Measurements from ENCODE around the gene TOMT. TPM values are rescaled to one million over a fixed set of nuclear protein-coding genes. Genes with fewer than 3 reads are reported as not detected.

TOMT gene
- total RNA-seq, 2 experiments from 2014 or later, result not detected

GRCh38 chr11:72111300-72112142, 5.8 kb downstream of the TOMT start:
- peaks cover 18% of the 10 kb centered on the region for H3K4me1 Mint-ChIP-seq
- peak overlapping the region; percentile 94 for H3K4me3 Mint-ChIP-seq
- no peaks in the 10 kb centered on the region for H3K9me3 Mint-ChIP-seq
- peaks cover 8% of the 10 kb centered on the region for H3K36me3 Mint-ChIP-seq
- peak overlapping the region; percentile 99 for H3K27ac Mint-ChIP-seq
- H3K27me3 Mint-ChIP-seq, result no peaks in the 10 kb centered on the region
- no peak for DNase-seq

- DNase-seq, result peak; percentile 95
- peak within 1 kb of the TSS; percentile 94 for H3K4me3 Mint-ChIP-seq
- H3K36me3 Mint-ChIP-seq, result peaks cover 8% of the 10 kb centered on the region
- H3K4me1 Mint-ChIP-seq, result peaks cover 18% of the 10 kb centered on the region
- H3K27ac Mint-ChIP-seq, result peak within 1 kb of the TSS; percentile 99
- no peaks in the 10 kb centered on the region for H3K27me3 Mint-ChIP-seq
- no peaks in the 10 kb centered on the region for H3K9me3 Mint-ChIP-seq
Observed at GRCh38 chr11:72112143-72112977, 6.6 kb downstream of the TOMT start, which contains the start of gene ANAPC15. Gene ANAPC15 (minus strand): TSS chr11:72112695. CDS start chr11:72111276, 1,419 bp downstream.

- no peaks in the 10 kb centered on the region for H3K9me3 Mint-ChIP-seq
- peaks cover 18% of the 10 kb centered on the region for H3K4me1 Mint-ChIP-seq
- H3K36me3 Mint-ChIP-seq, result peaks cover 6% of the 10 kb centered on the region
- no peaks in the 10 kb centered on the region for H3K27me3 Mint-ChIP-seq
- no peak for DNase-seq
- H3K4me3 Mint-ChIP-seq, result peak overlapping the region; percentile 94
- peak overlapping the region; percentile 99 for H3K27ac Mint-ChIP-seq
Observed at GRCh38 chr11:72112978-72113808, 7.5 kb downstream of the TOMT start.

- no peak overlapping the region for H3K27ac Mint-ChIP-seq
- H3K4me3 Mint-ChIP-seq, result no peak overlapping the region
- H3K27me3 Mint-ChIP-seq, result peaks cover 6% of the 10 kb centered on the region
Observed at GRCh38 chr11:72114570-72114969, 8.8 kb downstream of the TOMT start.

GRCh38 chr11:72116019-72116755, 10.5 kb downstream of the TOMT start:
- Mint-ChIP-seq H3K9me3 (no peaks in the 10 kb centered on the region), H3K4me1 (peaks cover 14% of the 10 kb centered on the region), H3K27ac (no peak overlapping the region), H3K4me3 (no peak overlapping the region), H3K36me3 (no peaks in the 10 kb centered on the region), H3K27me3 (peaks cover 12% of the 10 kb centered on the region)
- no peak for DNase-seq

More at GRCh38 chr11:72114570-72114969, 8.8 kb downstream of the TOMT start:
- Mint-ChIP-seq H3K36me3 (peaks cover 6% of the 10 kb centered on the region), H3K4me1 (peaks cover 18% of the 10 kb centered on the region), H3K9me3 (no peaks in the 10 kb centered on the region)
- no peak for DNase-seq

- no peaks in the 10 kb centered on the region for H3K9me3 Mint-ChIP-seq
- no peaks in the 10 kb centered on the region for H3K4me1 Mint-ChIP-seq
- no peaks in the 10 kb centered on the region for H3K36me3 Mint-ChIP-seq
- no peak for DNase-seq
- no peak overlapping the region for H3K27ac Mint-ChIP-seq
- peaks cover 12% of the 10 kb centered on the region for H3K27me3 Mint-ChIP-seq
- no peak overlapping the region for H3K4me3 Mint-ChIP-seq
Observed at GRCh38 chr11:72119198-72119597, 13.5 kb downstream of the TOMT start.

- H3K27ac Mint-ChIP-seq, result no peak overlapping the region
- peaks cover 12% of the 10 kb centered on the region for H3K27me3 Mint-ChIP-seq
- peaks cover 2% of the 10 kb centered on the region for H3K36me3 Mint-ChIP-seq
- H3K9me3 Mint-ChIP-seq, result no peaks in the 10 kb centered on the region
- DNase-seq, result no peak
- no peak overlapping the region for H3K4me3 Mint-ChIP-seq
- no peaks in the 10 kb centered on the region for H3K4me1 Mint-ChIP-seq
Observed at GRCh38 chr11:72120930-72121329, 15.2 kb downstream of the TOMT start.

- H3K27ac Mint-ChIP-seq, result no peak overlapping the region
- no peak for DNase-seq
- H3K36me3 Mint-ChIP-seq, result peaks cover 2% of the 10 kb centered on the region
- no peak overlapping the region for H3K4me3 Mint-ChIP-seq
- peaks cover 12% of the 10 kb centered on the region for H3K27me3 Mint-ChIP-seq
- H3K9me3 Mint-ChIP-seq, result no peaks in the 10 kb centered on the region
- no peaks in the 10 kb centered on the region for H3K4me1 Mint-ChIP-seq
Observed at GRCh38 chr11:72122607-72123006, 16.9 kb downstream of the TOMT start.

GRCh38 chr11:72123117-72123653, 17.5 kb downstream of the TOMT start:
- no peak for DNase-seq
- H3K27me3 Mint-ChIP-seq, result peaks cover 12% of the 10 kb centered on the region
- no peak overlapping the region for H3K4me3 Mint-ChIP-seq
- H3K4me1 Mint-ChIP-seq, result no peaks in the 10 kb centered on the region
- no peak overlapping the region for H3K27ac Mint-ChIP-seq
- H3K9me3 Mint-ChIP-seq, result peaks cover 3% of the 10 kb centered on the region
- peaks cover 2% of the 10 kb centered on the region for H3K36me3 Mint-ChIP-seq

GRCh38 chr11:72124046-72124445, 18.3 kb downstream of the TOMT start:
- DNase-seq, result no peak
- Mint-ChIP-seq H3K27me3 (peaks cover 7% of the 10 kb centered on the region), H3K36me3 (peaks cover 4% of the 10 kb centered on the region)

GRCh38 chr11:72125956-72126355, 20.2 kb downstream of the TOMT start:
- H3K27ac Mint-ChIP-seq, result no peak overlapping the region
- H3K27me3 Mint-ChIP-seq, result peaks cover 2% of the 10 kb centered on the region
- H3K36me3 Mint-ChIP-seq, result peaks cover 4% of the 10 kb centered on the region
- peaks cover 11% of the 10 kb centered on the region for H3K9me3 Mint-ChIP-seq
- DNase-seq, result no peak
- no peak overlapping the region for H3K4me3 Mint-ChIP-seq
- no peaks in the 10 kb centered on the region for H3K4me1 Mint-ChIP-seq

More at GRCh38 chr11:72124046-72124445, 18.3 kb downstream of the TOMT start:
- Mint-ChIP-seq H3K9me3 (peaks cover 9% of the 10 kb centered on the region), H3K27ac (no peak overlapping the region), H3K4me3 (no peak overlapping the region), H3K4me1 (no peaks in the 10 kb centered on the region)

GRCh38 chr11:72127923-72128322, 22.2 kb downstream of the TOMT start:
- no peak overlapping the region for H3K27ac Mint-ChIP-seq
- H3K9me3 Mint-ChIP-seq, result peaks cover 11% of the 10 kb centered on the region
- DNase-seq, result no peak
- H3K36me3 Mint-ChIP-seq, result peaks cover 4% of the 10 kb centered on the region
- no peaks in the 10 kb centered on the region for H3K4me1 Mint-ChIP-seq
- H3K4me3 Mint-ChIP-seq, result no peak overlapping the region
- peaks cover 7% of the 10 kb centered on the region for H3K27me3 Mint-ChIP-seq

GRCh38 chr11:72129381-72129780, 23.7 kb downstream of the TOMT start:
- H3K36me3 Mint-ChIP-seq, result peaks cover 4% of the 10 kb centered on the region
- peaks cover 12% of the 10 kb centered on the region for H3K27me3 Mint-ChIP-seq
- no peak overlapping the region for H3K27ac Mint-ChIP-seq

GRCh38 chr11:72132646-72133045, 26.9 kb downstream of the TOMT start:
- Mint-ChIP-seq H3K4me1 (no peaks in the 10 kb centered on the region), H3K4me3 (no peak overlapping the region), H3K27ac (no peak overlapping the region), H3K36me3 (peaks cover 3% of the 10 kb centered on the region), H3K9me3 (peaks cover 11% of the 10 kb centered on the region), H3K27me3 (peaks cover 12% of the 10 kb centered on the region)
- DNase-seq, result no peak

More at GRCh38 chr11:72129381-72129780, 23.7 kb downstream of the TOMT start:
- Mint-ChIP-seq H3K4me3 (no peak overlapping the region), H3K4me1 (no peaks in the 10 kb centered on the region), H3K9me3 (peaks cover 11% of the 10 kb centered on the region)
- DNase-seq, result no peak

Measured in activated naive CD8-positive, alpha-beta T cell treated with anti-CD3 and anti-CD28 coated beads for 36 hours (primary cell).